Lung (tissue), 12 donors: ENCODE results near the gene ASTN2. TPM values are rescaled to one million over a fixed set of nuclear protein-coding genes. Genes with fewer than 3 reads are reported as not detected.

Experiments used
- ATAC-seq: fragments of 200-7000 bp; cut with Tn5 transposase; one replicate; pipeline ENCODE4 v1.9.1; 2020; ENCODE audit warnings: moderate number of reproducible peaks; ENCODE audit not compliant: insufficient read depth, low FRiP score
- DNase-seq, 3 donors: peaks; one replicate each; pipeline ENCODE4 v3.0.0-alpha.2; 2013 to 2017
- H3K27ac ChIP-seq, 2 donors: one replicate each; pipeline ENCODE4 v1.5.1; 2013; ENCODE audit warnings: mild to moderate bottlenecking in 2 of 2, moderate library complexity in 2 of 2, control low read depth in 1 of 2, inconsistent platforms in 1 of 2, low read depth in 1 of 2, low read length in 1 of 2
- H3K27me3 ChIP-seq, 3 donors: one replicate each; pipeline ENCODE4 v1.5.1; 2013; ENCODE audit warnings: low read length in 2 of 3; ENCODE audit not compliant: control insufficient read depth in 3 of 3, insufficient read depth in 3 of 3
- H3K36me3 ChIP-seq, 4 donors: one replicate each; pipeline ENCODE4 v1.5.1; 2013; ENCODE audit warnings: low read length in 4 of 4, mild to moderate bottlenecking in 1 of 4, moderate library complexity in 1 of 4; ENCODE audit not compliant: control insufficient read depth in 4 of 4, insufficient read depth in 4 of 4
- H3K4me1 ChIP-seq, 5 donors: one replicate each; pipeline ENCODE4 v1.5.1; 2013; ENCODE audit warnings: low read length in 5 of 5, mild to moderate bottlenecking in 2 of 5, moderate library complexity in 1 of 5; ENCODE audit not compliant: control insufficient read depth in 5 of 5, insufficient read depth in 5 of 5
- H3K4me3 ChIP-seq: one replicate; pipeline ENCODE4 v1.5.1; 2013; ENCODE audit warnings: mild to moderate bottlenecking, control low read depth, moderate library complexity
- H3K9ac ChIP-seq, 2 donors: one replicate each; pipeline ENCODE4 v1.5.1; 2013; ENCODE audit warnings: low read length in 2 of 2, control low read depth in 1 of 2; ENCODE audit not compliant: insufficient read depth in 1 of 2
- H3K9me3 ChIP-seq, 4 donors: one replicate each; pipeline ENCODE4 v1.5.1; 2013; ENCODE audit warnings: low read length in 3 of 4, mild to moderate bottlenecking in 1 of 4, moderate library complexity in 1 of 4; ENCODE audit not compliant: control insufficient read depth in 4 of 4, insufficient read depth in 3 of 4
- CTCF ChIP-seq: IDR thresholded peaks from 2 replicates; pipeline ENCODE4 v1.5.1; 2012; ENCODE audit warnings: mild to moderate bottlenecking; ENCODE audit errors: control extremely low read depth, extremely low read depth
- WGBS, 2 donors: extraction: QIAGEN DNeasy Blood & Tissue Kit; methylation state at CpG; one replicate each; pipeline ENCODE4 v1.1.7; 2013; 5-methylcytosine and 5-hydroxymethylcytosine counted together
- polyA plus RNA-seq, 2 donors: library from polyadenylated mRNA; stranded (reverse); fragments of 200-250 nt; gene quantifications; one replicate each; pipeline ENCODE4 v1.2.1, GENCODE V29; 2013
- total RNA-seq, 2 donors: library from RNA; depleted of rRNA in 1 of 2; stranded (reverse); fragments of >200 nt in 1 of 2; gene quantifications; one replicate each; pipeline ENCODE4 v1.2.1, GENCODE V29; 2014 to 2021
- donor health status: control.
- donor health status: control.
- donor health status: Bipolar disorder and iron deficiency.
- donor health status: healthy.
- donor health status: DM: yes; HTN: yes; CAD: no.

ASTN2 gene
- total and polyA plus RNA-seq, 4 donors: 1.4 to 7.0 (median 3.3) TPM

GRCh38 chr9:117233016-117233415, 181.8 kb downstream of the ASTN2 start:
- 69 to 74% methylated on average over 4 of the region's 4 CpGs for WGBS, 2 donors
- DNase-seq (no peak), ATAC-seq (no peak)
- no peak overlapping the region for H3K27ac ChIP-seq
- peaks cover 0 to 3% (median 0%) of the 10 kb centered on the region in 4 donors for H3K9me3 ChIP-seq
- no peak overlapping the region for H3K9ac ChIP-seq
- H3K4me3 ChIP-seq: no peak overlapping the region
- TF ChIP-seq CTCF: no peak
- H3K36me3 ChIP-seq: no peaks in the 10 kb centered on the region
- H3K27me3 ChIP-seq: no peaks in the 10 kb centered on the region
- no peaks in the 10 kb centered on the region for H3K4me1 ChIP-seq

GRCh38 chr9:117232281-117232680, 182.6 kb downstream of the ASTN2 start:
- Histone ChIP-seq H3K36me3 (no peaks in the 10 kb centered on the region), H3K27ac (no peak overlapping the region), H3K4me1 (no peaks in the 10 kb centered on the region), H3K9me3 (peaks cover 0 to 3% (median 0%) of the 10 kb centered on the region in 4 donors), H3K27me3 (no peaks in the 10 kb centered on the region), H3K4me3 (no peak overlapping the region), H3K9ac (no peak overlapping the region)
- TF ChIP-seq CTCF: no peak
- ATAC-seq: no peak
- DNase-seq: no peak
- 62 to 78% methylated on average over 1 of the region's 1 CpG for WGBS, 2 donors

DNA sequence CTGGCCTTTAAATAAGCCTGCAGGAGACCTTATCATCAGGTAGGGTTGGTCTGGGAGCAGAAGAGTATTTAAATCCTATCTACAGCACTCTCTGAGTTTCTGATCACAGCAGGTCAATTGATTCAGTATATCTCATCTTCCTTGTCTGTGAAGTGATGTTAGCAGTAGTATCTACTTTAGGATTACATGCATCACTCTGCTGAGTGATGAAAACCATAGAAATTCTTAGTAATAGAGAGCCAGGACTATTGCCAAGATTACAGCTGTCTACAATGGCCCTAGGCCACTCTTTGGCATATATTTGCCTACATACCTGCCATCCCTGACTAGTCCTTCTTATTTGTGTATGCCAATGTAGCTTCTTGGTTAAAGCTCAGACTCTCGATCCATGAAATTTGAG, 183.8 kb downstream of the ASTN2 start:
- Histone ChIP-seq H3K27me3 (no peaks in the 10 kb centered on the region), H3K9ac (no peak overlapping the region), H3K36me3 (no peaks in the 10 kb centered on the region), H3K27ac (no peak overlapping the region), H3K9me3 (peaks cover 0 to 3% (median 0%) of the 10 kb centered on the region in 4 donors), H3K4me3 (no peak overlapping the region), H3K4me1 (no peaks in the 10 kb centered on the region)
- 0 to 53% methylated on average over 1 of the region's 1 CpG for WGBS, 2 donors
- DNase-seq (no peak), ATAC-seq (no peak)
- TF ChIP-seq CTCF: no peak

DNA sequence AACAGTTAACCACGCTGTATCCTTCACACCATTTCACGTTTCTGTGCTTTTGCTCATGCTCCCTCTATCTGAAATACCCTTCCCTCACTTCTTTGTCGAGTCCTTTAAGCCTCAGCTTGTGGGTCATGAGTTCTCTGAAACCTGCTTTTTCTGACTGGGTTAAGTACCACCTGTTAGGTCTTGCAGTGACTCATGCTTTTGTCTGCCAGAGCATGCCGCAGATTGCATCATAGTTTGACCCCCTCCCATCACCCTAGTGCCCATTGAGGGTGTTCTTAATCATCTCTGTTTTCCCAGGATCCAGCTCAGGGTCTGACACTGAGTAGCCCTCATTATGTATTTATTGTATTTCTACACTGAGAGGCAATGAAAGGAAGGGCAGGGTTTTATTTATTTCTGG, 190.2 kb downstream of the ASTN2 start:
- ATAC-seq (no peak), DNase-seq (no peak)
- Histone ChIP-seq H3K4me1 (no peaks in the 10 kb centered on the region), H3K27ac (no peak overlapping the region), H3K9me3 (peaks cover 0 to 3% (median 0%) of the 10 kb centered on the region in 4 donors), H3K36me3 (no peaks in the 10 kb centered on the region), H3K27me3 (no peaks in the 10 kb centered on the region), H3K4me3 (no peak overlapping the region), H3K9ac (no peak overlapping the region)
- no peak for TF ChIP-seq CTCF
- WGBS, 2 donors: 62 to 81% methylated on average over 4 of the region's 4 CpGs
